Measurements from ENCODE around the gene UGT1A1.

Gene UGT1A1

GRCh38 chr2:233758141-233758540 is 1.9 kb upstream of the UGT1A1 start:
- no peak for DNase-seq (ENCODE audit: low read depth in 2 of 2)

DNA sequence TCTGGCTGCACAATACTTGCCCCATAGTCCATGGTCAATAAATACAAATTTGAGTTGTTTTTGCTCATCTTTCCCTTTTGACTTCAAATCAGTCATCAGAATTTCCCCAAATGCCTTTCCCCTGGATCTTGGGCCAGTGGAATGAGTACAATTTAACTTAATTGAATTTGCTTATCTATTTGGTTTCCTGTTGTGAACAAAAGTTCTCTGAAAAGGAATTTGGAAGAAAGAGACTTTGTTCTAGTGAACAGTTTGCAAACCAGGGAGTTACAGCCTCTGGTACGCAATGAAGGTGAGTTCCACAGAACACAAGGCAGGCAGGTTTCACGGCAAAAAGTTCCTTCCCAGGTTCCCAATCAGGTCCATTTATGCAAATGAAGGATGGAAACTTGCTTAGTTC is 1.2 kb upstream of the UGT1A1 start:
- DNase-seq (ENCODE audit: low read depth in 2 of 2), result no peak

DNA sequence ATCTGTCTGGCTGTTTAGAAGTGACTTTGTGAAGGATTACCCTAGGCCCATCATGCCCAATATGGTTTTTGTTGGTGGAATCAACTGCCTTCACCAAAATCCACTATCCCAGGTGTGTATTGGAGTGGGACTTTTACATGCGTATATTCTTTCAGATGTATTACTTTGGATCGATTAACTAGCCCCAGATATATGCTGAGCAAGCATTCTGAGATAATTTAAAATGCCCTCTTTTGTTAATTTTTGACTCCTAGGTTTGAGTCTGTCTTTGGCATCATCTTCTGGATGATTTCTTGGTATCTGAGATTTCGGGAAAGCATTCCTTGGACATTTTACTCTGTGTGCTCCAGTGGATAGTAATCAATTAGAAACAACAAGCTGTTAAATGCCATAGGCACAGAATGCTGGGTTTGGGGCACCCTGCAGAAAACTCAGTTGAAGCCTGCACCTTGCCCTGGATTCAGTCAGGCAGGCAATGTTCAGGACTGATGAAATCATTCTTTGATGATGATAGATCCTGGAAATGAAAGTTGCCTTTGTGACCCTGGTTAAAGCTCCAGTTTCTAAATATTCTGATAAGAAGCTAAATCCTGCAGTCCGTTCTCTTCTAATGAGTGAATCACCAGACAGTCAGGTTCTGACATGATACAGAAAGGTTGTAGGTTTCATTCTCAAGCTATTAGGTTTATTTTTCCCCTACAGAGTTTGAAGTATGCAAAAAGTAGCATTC is 1.1 kb downstream of the UGT1A1 start:
- no peak for DNase-seq (ENCODE audit: low read depth in 2 of 2)

DNA sequence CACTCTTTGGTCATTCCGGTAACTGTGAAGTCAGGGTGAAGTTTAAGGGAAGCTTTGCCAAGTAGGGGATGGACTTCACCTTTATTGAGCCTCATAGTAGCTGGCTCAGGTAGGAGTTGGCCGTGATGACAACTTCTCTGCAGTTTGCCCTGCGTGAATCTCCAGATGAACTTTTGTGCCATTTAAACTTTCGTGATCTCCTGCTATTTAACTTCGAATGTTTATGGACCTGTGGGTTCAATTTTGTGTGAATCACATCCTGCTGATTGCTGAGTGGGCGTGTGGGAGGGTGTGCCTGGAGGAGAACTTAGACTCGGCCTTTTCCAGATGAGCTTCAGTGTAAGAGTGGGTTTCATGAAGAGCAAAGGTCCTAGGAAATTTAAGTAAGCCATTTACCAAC is 4.2 kb downstream of the UGT1A1 start:
- DNase-seq (ENCODE audit: low read depth in 2 of 2), result no peak

DNA sequence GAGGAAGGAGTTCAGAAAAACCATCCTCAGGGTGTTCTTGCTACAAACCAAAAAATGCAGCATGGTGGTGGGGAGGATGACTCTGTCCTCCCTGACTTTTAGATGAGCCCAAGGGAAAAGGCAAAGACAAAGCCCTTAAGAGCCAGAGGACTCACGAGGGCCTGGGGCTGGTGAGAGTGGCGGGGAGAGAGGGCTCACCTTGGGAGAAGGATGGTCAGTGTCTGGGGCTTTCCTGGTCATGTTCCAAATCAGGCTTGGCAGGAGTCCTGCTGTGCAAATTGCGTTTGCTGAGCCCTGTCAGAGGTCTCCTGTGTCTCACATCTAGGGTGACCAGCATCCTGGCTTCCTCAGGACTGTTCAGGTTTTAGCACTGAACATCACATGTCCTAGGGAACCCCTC is 4.7 kb downstream of the UGT1A1 start:
- DNase-seq (ENCODE audit: low read depth in 2 of 2), result no peak

DNA sequence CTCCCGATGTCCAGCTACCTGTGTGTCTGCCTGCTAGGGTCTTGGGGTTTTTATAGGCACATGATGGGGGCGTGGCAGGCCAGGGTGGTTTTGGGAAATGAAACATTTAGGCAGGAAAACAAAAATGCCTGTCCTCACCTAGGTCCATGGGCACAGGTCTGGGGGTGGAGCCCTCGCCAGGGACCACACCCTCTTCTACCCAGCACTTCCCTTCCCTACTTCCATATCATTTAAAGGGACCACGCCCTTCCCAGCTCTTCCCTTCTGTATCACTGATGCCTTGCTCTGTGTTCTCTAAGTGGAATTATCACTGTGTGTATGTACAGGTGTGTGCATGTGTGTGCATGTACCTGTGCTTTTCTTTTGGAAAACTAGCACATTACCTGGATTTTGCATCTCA is 6.3 kb downstream of the UGT1A1 start:
- no peak for DNase-seq (ENCODE audit: low read depth in 2 of 2)

GRCh38 chr2:233768076-233768475 is 8.0 kb downstream of the UGT1A1 start:
- no peak for DNase-seq (ENCODE audit: low read depth in 2 of 2)

- no peak for DNase-seq (ENCODE audit: low read depth in 2 of 2)
Measured at GRCh38 chr2:233769260-233769659, 9.2 kb downstream of the UGT1A1 start.

GRCh38 chr2:233772153-233772552 is 12.1 kb downstream of the UGT1A1 start:
- no peak for DNase-seq (ENCODE audit: low read depth in 2 of 2)

- DNase-seq (ENCODE audit: low read depth in 2 of 2), result no peak
Measured at GRCh38 chr2:233772583-233772982, 12.5 kb downstream of the UGT1A1 start.

GRCh38 chr2:233773854-233774253 is 13.8 kb downstream of the UGT1A1 start:
- no peak for DNase-seq (ENCODE audit: low read depth in 2 of 2)

DNA sequence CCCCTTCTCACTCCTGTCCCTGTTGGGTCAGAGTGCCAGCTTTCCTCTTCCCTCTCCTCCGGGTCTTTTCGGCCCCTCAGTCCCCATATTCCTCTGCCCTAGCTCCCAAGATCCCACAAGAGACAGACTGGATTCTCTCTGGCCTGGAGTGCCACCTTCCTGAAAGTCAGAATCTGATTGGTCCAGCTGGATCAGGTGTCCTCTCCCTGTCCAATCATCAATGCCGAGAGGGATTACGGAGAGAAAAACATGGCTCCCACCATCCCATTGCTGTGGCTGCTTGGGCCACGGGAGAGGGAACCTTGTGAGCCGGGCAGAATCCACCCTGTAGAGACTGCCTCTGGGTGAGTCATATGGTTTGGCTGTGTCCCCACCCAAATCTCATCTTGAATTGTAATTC is 15.3 kb downstream of the UGT1A1 start:
- no peak for DNase-seq (ENCODE audit: low read depth in 2 of 2)

GRCh38 chr2:233778030-233778429 is 18.0 kb downstream of the UGT1A1 start, which contains the start of gene MROH2A:
Gene MROH2A, plus strand, starts transcription at chr2:233778330. Its CDS starts 1,029 bp downstream, at chr2:233779359.
- DNase-seq (ENCODE audit: low read depth in 2 of 2), result no peak

DNA sequence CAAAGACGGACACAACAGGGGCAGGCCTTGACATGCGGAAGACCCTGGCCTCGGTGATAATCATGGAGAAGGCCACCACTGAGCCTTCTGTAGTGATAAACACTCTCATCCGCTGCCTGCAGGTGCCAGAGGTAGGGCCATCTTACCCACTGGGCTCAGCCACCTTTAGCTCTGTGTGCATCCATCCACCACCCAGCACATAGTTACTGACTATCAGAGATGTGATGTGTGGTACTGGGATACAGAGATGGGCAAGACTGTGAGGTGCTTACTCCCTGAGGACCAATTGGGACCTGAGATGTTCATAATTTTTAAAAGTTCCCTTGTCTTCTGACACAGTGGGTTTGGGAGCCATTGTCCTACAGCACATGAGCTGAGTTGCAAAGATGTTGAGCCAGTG is 19.7 kb downstream of the UGT1A1 start:
- DNase-seq (ENCODE audit: low read depth in 2 of 2), result no peak

- no peak for DNase-seq (ENCODE audit: low read depth in 2 of 2)
Measured at GRCh38 chr2:233780771-233781170, 20.7 kb downstream of the UGT1A1 start.

DNA sequence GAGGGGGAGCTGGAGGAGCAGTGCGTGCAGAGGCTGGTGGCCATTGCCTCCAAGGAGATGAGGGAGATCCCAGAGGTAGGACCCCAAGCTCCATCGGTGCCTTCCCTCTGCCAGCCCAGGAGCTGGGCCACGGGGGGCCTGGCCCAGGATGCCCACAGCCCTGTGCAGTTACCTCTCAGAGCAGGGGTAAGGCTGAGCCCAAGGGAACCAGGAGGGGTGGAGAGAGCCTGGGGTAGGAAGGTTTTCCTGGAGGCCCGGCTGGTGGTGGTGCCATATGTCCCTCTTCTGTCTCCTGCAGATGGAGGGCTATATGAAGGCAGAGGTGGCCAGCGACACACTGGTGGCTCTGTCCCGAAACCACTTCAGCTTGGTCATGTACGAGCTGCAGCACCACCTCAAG is 29.5 kb downstream of the UGT1A1 start:
- no peak for DNase-seq (ENCODE audit: low read depth in 2 of 2)

- DNase-seq (ENCODE audit: low read depth in 2 of 2), result no peak
Measured at GRCh38 chr2:233791151-233791882, 31.2 kb downstream of the UGT1A1 start.

DNA sequence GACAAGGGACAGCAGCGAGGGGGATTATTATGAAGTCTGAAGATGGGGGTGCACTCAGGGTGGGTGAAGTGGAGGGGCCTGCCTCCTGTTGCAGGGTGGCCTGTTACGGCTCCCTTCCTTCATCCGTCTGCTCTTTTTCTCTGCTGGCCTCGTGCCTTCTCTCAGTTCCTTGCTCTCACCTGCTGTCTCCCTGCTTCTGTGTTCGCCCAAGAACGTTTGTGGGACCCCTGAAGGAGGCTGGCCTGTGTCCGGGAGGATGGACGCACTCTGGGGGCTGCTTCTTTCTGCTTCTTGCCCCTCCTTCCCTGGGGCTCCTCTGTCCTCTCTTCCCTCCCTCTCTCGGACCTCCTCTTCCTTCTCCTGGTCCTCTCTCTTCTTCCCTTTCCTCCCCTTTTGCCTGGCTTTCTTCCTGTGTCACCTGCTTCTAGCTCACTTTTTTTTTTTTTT is 31.8 kb downstream of the UGT1A1 start:
- no peak for DNase-seq (ENCODE audit: low read depth in 2 of 2)

DNA sequence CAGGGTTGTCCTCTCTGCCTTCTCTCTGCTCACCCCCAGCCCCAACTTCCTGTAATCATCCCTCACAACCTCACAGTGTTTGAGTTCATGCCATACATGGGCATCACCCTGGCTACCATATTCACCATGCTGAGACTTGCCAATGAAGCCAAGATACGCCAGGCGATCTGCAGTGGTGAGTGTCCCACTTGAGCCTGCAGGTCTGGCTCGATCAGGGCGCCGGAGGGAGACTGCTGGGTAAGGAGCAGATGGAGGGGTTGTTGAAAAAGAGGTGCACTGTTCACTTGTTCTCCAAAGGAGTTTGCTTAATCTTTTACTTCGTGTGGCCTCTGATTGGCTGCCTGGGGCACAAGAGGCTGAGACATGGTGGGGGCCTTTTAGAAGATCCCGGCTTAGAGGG is 32.6 kb downstream of the UGT1A1 start:
- DNase-seq (ENCODE audit: low read depth in 2 of 2), result no peak

- no peak for DNase-seq (ENCODE audit: low read depth in 2 of 2)
Measured at GRCh38 chr2:233793465-233794127, 33.5 kb downstream of the UGT1A1 start.

DNA sequence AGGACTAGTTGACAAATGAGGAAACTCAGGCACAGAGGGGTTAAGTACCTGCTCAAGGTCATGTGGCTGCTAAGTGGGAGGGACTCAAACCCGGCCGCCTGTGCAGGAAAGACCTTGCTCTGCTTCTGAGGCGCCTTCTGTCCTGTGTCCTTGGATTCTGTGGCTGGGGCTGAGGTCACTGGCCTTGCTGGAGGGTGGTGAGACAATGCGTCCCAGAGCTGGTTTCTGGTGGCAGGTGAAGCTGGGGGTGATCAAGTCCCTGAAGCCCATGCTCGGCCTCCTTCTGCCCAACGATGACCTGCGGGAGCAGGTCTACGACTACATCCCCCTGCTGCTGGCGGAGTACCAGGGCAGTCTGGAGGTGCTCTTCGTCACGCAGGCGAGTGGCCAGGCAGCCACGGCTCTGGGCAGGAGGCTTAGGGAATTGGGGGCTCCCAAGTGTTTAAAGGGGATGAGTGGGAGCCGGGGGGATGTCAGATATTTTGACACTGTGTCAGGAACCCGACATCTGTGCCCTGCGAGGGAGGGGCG is 34.1 kb downstream of the UGT1A1 start:
- DNase-seq (ENCODE audit: low read depth in 2 of 2), result no peak

DNA sequence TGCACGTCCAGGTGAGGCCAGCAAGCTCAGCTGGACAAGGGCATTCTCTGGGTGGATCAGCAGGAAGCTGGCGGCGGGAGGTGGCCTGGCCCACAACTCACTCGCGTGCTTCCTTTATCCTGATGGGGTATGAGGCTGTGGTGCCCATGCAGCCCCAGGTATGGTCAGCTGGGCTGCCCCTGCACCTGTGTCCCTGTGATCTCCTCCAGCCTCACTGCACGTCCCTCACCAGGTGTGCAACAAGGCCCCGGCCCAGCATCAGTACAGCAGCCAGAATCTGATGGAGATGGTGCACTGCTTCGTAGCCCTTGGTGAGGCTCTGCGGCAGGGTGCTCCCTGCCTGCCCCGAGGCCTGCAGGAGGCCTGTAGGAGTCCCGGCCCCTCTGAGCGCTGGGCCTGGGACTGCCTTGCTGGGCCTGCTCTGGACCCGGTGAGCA is 35.7 kb downstream of the UGT1A1 start:
- no peak for DNase-seq (ENCODE audit: low read depth in 2 of 2)
